Cardiac muscle cell (in vitro differentiated cells and primary cell): Measurements from ENCODE around the gene BRSK1. TPM values are rescaled to one million over a fixed set of nuclear protein-coding genes. Genes with fewer than 3 reads are reported as not detected.

Source experiments
- DNase-seq, 2 donors: peaks; one replicate each; pipeline versions ENCODE4 v3.0.0 to v3.0.0-alpha.2; 2010 to 2017; ENCODE audit warnings: low read depth in 1 of 2, low spot score in 1 of 2
- H3K27ac ChIP-seq: fragments of 200-600 bp; sonication (generic); 2 replicates; pipeline ENCODE4 v1.5.1; 2016
- H3K27me3 ChIP-seq: fragments of 200-600 bp; sonication (generic); 2 replicates; pipeline ENCODE4 v1.6.0; 2016; ENCODE audit warnings: control low read depth
- H3K36me3 ChIP-seq: fragments of 200-600 bp; sonication (generic); 2 replicates; pipeline ENCODE4 v1.5.1; 2016; ENCODE audit warnings: control low read depth
- H3K4me1 ChIP-seq: fragments of 200-600 bp; sonication (generic); 2 replicates; pipeline ENCODE4 v1.8.1; 2017; ENCODE audit warnings: low read depth, mild to moderate bottlenecking, mixed run types
- H3K4me3 ChIP-seq: fragments of 200-600 bp; sonication (generic); 2 replicates; pipeline ENCODE4 v1.5.1; 2016; ENCODE audit warnings: mild to moderate bottlenecking
- H3K9me3 ChIP-seq: fragments of 200-600 bp; sonication (generic); 2 replicates; pipeline ENCODE4 v1.5.1; 2017; ENCODE audit warnings: low read depth, mild to moderate bottlenecking, control low read depth
- CTCF ChIP-seq: IDR thresholded peaks from 2 replicates; pipeline ENCODE4 v1.5.1; 2012; ENCODE audit warnings: low read depth, mild to moderate bottlenecking, low read length
- polyA plus RNA-seq: library from polyadenylated mRNA; unstranded; fragments of >200 nt; fragmentation: Nextera tagmentation; extraction: Ambion mirVana; gene quantifications from 2 replicates; pipeline ENCODE4 v1.2.1, GENCODE V29; 2016
- total RNA-seq: library from RNA; depleted of rRNA; stranded (reverse); fragments of >200 nt; gene quantifications from 2 replicates; pipeline ENCODE4 v1.2.3, GENCODE V29; 2016

The BRSK1 gene
- total and polyA plus RNA-seq, 2 experiments from 2014 or later = 3.5 to 34.4 TPM

GRCh38 chr19:55352549-55353145, 68.8 kb downstream of the BRSK1 start:
- no peak overlapping the region for H3K4me3 ChIP-seq
- H3K4me1 ChIP-seq = peaks cover 12% of the 10 kb centered on the region
- H3K27me3 ChIP-seq = peaks cover 62% of the 10 kb centered on the region
- no peak for DNase-seq
- H3K36me3 ChIP-seq = no peaks in the 10 kb centered on the region
- no peak for TF ChIP-seq CTCF
- H3K9me3 ChIP-seq = no peaks in the 10 kb centered on the region
- no peak overlapping the region for H3K27ac ChIP-seq

- Histone ChIP-seq H3K9me3 (no peaks in the 10 kb centered on the region), H3K36me3 (no peaks in the 10 kb centered on the region), H3K27ac (no peak overlapping the region), H3K4me1 (peaks cover 6% of the 10 kb centered on the region), H3K27me3 (peaks cover 62% of the 10 kb centered on the region), H3K4me3 (peak overlapping the region; percentile 30)
- no peak for DNase-seq
- no peak for TF ChIP-seq CTCF
Measured at GRCh38 chr19:55353356-55353802, 69.6 kb downstream of the BRSK1 start.

GRCh38 chr19:55353803-55354697, 70.3 kb downstream of the BRSK1 start:
- Histone ChIP-seq H3K27me3 (peaks cover 62% of the 10 kb centered on the region), H3K27ac (no peak overlapping the region), H3K9me3 (no peaks in the 10 kb centered on the region), H3K36me3 (no peaks in the 10 kb centered on the region), H3K4me3 (peak overlapping the region; percentile 30), H3K4me1 (no peaks in the 10 kb centered on the region)
- no peak for TF ChIP-seq CTCF
- peak; percentile 68 to 71 for DNase-seq

GRCh38 chr19:55354698-55355212, 71.0 kb downstream of the BRSK1 start, which contains the start of gene COX6B2:
COX6B2 (minus strand) TSS chr19:55354719; CDS start chr19:55354521, 198 bp downstream.
- Histone ChIP-seq H3K27ac (no peak within 1 kb of the TSS), H3K4me1 (no peaks in the 10 kb centered on the region), H3K4me3 (peak within 1 kb of the TSS; percentile 30), H3K27me3 (peaks cover 62% of the 10 kb centered on the region), H3K9me3 (no peaks in the 10 kb centered on the region), H3K36me3 (no peaks in the 10 kb centered on the region)
- no peak for DNase-seq
- no peak for TF ChIP-seq CTCF

- H3K4me3 ChIP-seq = no peak overlapping the region
- no peaks in the 10 kb centered on the region for H3K36me3 ChIP-seq
- no peak overlapping the region for H3K27ac ChIP-seq
- H3K27me3 ChIP-seq = peaks cover 62% of the 10 kb centered on the region
- no peak for TF ChIP-seq CTCF
- no peak for DNase-seq
- H3K4me1 ChIP-seq = no peaks in the 10 kb centered on the region
- H3K9me3 ChIP-seq = no peaks in the 10 kb centered on the region
Measured at GRCh38 chr19:55355213-55355821, 71.5 kb downstream of the BRSK1 start.
